Smooth muscle cell of the brain vasculature (primary cell): ENCODE results near the gene BRDT.
"Not testable (repeated sequence)": the region's sequence is repeated elsewhere in the genome, so short reads cannot be mapped to it uniquely, and the experiment has no call there.

Source experiments
- DNase-seq: peaks from one replicate; pipeline ENCODE4 v3.0.0-alpha.2; 2012; ENCODE audit warnings: low read depth, low spot score

BRDT gene

DNA sequence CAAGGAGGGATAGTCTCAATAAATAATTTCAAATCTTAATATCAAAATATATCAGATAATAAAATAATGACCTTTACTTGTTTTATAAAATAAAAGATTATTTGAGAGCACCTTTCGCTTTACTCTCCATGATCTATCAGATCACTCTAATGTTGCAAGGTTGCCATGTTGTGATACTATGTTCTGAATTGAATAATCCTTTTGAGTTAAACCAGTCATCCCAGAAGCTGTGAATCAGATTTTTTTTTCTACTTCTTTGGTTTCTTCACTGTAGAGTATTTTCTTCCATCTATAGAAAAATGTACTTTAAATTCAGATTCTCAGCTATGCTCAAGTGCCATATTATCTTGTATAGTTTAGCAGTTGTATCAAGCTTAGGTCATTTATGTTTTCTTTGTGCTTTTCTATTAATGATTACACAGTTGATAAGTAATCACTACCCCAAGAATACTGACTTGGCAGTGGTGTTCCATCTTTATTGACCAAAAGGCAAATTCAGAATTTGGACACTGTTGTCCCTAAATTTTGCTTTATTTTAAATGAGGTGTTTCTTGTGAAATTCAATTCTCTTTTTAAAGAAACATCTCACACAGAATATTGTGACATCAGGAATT, 32.9 kb downstream of the BRDT start:
- DNase-seq: no peak

DNA sequence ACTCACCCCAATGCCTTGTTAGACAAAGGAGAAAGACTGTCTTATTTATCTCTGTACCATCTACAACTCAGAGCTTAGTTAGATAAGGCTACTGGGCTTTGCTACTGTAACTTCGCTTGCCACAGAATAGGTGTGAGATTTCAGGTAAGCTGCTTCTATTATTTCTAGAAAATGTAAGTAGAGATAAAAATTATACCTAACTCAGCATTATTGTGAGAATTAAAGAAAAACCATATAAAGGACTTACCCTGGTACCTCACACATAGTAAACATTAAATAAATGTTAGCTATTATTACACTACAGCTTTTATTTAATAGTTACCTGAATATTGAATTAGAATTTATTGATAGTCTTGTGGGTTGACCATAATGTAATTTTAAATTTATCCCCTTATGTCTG, 44.1 kb downstream of the BRDT start:
- no peak for DNase-seq

DNA sequence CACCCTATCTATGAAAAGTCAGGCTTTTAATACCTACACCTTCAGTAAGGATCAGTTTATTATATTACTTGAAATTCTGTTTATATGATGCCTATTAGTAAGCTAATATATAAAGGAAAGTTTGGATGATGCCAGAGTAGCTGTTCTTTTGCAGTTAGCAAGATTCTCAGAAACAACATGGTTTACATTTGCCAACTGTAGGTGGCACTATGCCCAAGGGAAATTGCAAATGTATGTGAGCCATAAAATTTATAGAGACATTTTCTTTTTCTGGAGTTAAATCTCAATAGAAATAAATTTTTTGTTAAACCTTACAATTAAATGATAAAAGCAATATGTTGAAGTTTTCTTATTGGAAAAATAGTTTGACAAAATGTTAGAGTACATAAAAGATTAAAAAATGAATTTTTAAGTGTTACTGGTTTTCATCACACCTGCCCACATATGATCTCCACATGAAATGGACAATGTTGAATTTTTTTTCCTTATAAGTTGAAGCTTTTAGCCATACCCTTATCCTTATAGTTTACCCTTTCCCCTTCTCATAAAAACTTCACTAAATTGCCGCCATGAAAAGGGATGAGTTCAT, 48.5 kb downstream of the BRDT start:
- peak; percentile 40 for DNase-seq

DNA sequence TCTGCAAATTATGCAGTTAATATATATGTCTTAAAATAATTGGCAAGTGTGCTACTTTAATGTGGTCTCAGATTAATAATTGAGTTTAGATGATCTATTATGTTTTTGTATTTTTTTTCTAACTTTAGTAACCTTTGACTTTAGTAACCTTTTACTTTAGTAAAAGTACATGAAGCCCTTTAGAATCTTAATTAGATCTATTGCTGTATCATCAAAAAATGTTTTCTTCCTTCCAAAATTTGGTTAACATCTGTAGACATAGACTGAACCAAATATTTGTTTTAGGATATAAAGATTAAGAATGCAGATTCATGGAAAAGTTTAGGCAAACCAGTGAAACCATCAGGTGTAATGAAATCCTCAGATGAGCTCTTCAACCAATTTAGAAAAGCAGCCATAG, 54.9 kb downstream of the BRDT start:
- DNase-seq: no peak

DNA sequence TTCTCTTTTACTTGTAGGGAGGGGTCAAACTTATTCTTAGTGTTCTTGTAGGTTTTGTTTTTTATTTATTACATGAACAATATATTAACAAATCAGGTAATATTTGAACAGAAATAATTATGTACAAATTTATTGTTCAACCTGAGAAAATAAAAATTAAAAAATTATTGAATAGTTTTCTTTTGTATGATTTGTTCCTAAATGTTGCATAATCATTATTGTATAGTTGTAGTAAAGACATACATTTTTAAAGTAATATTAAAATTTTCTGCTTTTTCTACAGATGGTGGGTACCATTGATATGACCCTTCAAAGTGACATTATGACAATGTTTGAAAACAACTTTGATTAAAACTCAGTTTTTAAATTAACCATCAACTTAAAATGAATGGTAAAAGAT, 64.7 kb downstream of the BRDT start:
- no peak for DNase-seq

DNA sequence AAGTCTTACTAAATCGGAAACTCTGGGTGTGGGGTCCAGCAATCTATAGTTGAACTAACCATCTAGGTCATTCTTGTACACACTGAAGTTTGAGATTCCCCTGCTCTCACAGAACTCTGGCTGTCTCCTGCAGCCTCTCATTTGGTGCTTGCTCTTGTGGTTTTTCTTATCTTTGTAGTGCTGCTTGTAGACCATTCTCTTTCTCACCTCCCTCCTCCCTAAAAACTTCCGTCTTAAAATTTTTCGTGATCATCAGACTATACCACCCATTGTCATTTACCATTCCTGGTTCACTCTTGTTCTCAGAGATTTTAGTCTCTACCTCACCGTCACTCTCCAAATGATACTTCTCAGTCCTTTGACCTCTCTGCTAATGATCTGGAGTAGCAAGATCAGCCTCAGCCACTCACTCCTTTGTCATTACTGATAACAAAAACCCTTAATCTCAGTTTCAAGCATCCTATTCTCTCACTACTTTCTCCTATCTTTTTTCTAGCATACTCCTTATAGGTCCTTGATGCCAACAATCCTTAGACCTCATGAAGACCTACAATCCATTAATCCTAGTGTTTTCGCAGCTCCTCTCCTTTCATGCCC, 67.6 kb downstream of the BRDT start:
- DNase-seq: no peak

DNA sequence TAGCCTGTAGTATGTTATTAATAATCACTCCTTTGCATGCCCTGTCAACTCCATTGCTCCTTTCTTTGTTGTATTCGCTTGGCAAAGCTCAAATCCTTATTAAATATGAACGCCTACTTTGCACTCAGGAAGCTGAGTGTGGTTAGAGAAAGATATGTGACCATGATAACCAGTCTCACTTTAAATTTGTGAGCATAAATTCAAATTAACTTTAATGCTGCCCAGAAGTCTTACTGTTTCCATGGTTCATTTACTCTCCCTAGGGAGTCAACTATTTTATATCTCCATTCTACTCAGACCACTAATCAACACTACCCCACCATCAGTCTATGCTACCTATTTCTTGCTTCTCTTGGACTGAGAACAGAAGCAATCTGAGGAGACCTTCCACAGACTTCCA, 68.5 kb downstream of the BRDT start:
- DNase-seq: no peak

DNA sequence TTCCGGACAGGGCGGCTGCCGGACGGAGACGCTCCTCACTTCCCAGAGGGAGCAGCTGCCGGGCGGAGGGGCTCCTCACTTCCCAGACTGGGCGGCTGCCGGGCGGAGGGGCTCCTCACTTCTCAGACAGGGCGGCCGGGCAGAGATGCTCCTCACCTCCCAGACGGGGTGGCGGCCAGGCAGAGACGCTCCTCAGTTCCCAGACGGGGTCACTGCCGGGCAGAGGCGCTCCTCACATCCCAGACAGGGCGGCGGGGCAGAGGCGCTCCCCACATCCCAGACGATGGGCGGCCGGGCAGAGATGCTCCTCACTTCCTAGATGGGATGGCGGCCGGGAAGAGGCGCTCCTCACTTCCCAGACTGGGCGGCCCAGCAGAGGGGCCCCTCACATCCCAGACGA, 76.8 kb downstream of the BRDT start:
- not testable (repeated sequence) for DNase-seq

DNA sequence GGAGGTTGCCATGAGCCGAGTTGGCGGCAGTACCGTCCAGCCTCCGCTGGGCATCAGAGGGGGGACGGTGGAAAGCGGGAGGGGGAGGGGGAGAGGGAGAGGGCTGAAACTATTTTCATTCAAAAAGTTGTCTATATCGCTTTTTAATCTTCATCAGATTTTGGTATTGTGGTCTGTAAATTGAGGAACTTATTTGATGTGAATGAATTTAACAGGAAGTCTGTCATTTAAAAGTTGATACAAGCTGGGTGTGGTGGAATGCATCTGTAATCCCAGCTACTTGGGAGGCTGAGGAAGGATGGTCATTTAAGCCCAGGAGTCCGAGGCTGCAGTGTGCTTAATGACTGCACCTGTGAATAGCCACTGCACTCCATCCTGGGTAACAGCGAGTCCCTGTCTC, 77.6 kb downstream of the BRDT start:
- no peak for DNase-seq

DNA sequence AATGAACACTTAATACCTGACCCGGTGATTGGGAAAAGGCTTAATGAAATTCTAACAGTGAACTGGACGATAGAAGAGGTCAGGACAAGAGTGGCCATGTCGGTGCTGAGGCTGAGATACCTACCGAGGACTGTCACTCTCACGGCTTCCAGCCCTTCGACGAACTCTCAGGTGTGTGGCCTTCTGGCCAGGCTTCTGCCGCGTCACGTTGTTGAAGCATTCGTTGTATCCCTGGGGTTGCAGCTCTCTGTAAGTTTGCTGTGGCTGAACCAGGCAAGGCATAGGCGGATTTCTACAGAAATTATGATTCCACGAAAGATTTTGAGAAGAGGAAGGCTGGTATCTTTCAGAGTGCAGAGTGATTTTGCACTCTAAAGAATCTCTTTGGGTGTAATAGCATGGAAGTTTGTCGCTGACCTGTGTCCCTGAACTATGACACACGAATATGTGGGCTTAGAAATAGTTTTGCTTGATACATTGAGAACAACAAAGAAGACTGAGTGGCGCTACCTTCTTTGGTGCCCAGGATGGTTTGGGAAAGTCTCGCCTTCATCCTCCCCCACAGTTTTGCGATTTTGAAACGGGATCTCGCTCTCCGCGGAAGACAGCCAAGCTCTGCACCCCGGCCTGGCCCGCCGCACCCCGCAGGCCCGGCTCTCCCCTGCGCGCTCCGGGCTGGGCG, 80.2 kb downstream of the BRDT start:
- no peak for DNase-seq

DNA sequence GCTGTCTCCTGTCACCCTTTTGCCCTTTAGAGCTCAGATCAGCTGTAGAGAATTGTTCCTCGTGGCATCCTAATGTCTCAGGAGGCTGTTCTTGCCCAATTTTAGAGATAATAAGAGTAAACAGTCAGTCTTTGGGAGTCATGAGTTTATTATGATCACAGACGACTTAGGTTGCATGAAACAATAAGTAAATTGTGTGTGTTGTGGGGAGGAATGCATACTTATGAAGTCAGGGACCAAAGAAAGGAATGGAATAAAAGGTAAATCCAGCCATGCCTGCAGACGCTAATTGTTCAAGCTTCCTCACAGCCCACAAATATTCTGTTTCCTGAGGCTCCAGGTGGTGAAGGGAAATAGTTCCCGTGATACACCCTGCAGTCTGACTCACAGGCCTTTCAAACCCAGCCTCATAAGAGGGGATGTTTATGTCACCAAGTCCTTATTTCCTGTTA, 81.5 kb downstream of the BRDT start:
- DNase-seq: no peak

DNA sequence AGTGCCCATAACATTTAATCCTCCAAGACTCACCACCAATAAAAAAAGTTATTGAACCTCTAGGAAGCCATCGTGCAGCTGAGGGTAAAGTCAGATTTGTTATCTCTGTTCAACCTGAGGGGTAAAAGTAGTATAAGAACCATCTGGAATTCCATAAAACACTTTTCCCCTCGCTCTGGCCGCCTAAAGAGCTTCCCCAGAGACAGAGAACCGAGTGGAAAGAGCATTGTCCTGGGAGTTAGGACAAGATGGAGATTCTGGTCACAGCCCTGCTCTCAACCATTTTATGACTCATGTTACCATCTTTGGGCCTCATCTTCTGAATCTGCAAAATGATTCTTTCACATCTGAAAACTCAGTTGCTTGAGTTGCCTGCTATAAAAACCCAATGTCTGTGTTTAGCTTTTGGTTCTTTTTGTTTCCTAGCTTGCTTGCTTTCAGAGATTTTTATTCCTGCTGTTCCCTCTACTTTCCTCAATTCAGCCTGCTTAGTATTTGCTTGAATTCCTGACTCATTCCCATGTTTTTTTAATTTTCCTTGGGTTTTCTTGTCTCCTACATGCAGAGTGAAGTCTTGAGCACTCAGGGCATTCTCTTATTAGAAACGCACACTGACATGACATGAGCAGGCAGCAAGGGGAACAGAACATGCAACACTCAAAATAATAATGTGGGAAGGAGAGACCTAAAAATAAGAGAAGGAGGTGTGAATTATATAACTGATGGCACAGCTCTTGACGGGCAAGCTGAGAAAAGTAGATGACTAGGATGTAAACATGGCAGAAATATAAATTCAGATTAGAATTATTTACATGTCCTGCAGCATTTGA, 82.3 kb downstream of the BRDT start:
- no peak for DNase-seq

DNA sequence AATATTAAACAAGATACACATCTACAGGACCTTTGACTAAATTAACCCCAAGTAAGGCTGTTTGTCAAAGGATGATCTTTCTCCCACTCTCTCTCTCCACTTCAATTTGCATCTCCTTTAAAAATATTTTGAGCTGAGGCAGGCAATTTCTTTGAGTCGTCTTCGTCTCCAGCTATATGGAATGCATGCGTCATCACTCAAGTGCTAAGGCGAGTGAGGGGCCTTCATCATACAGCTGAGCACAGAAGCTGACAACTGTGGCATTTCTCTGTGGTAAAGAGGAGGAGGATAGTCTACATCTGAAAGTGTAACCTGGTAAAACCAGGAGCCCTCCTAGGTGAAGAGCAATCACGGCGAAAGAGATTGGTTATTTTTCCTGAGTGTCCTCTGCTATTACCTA, 88.2 kb downstream of the BRDT start:
- no peak for DNase-seq

DNA sequence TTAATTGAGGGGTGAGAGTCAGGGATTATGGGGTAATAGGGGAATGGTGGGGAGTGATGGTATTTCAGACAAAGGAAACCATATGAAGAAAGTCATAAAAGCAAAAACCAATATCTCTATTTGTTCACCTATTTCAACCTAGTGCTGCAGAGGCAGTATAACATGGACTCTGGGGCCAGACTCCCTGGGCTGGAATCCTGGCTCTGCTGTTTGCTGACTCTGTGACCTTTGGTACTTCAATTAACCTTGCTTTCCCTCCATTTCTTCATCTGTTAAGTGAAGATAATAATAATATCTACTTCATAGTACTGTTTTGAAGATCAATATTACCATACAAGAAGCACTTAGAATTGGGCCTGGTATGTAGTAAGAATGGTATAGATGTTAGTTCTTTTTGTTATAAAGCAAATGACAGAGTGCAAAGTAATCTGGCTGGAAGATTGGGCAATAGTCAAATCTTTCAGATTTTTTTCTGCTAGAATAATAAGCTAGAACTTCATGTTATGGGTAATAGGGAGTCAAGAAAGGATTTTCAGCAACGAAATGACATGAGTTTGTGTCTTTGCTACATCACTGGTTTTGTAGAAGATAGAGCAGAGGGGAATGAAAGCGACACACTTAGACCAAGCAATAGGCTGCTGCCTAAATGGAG, 89.6 kb downstream of the BRDT start:
- no peak for DNase-seq

DNA sequence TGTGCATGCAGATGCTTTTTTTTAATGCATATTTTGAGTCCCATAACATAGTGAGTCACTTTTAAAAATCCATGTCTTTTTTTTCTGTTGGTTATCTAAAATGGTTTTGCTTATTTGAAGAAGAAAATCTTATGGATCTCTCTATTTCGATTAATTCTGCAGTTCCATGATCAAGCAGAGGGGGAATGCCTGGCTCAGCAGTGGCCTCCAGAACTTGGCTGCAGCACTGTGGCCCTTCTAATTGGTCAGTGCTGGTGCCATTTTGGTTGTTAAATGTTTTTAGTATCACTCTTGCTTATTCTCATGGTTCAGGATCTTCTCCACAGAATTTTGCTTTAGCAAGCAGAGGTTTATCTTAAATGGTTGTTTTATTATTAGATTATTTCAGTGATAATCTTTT, 91.8 kb downstream of the BRDT start:
- DNase-seq: no peak

DNA sequence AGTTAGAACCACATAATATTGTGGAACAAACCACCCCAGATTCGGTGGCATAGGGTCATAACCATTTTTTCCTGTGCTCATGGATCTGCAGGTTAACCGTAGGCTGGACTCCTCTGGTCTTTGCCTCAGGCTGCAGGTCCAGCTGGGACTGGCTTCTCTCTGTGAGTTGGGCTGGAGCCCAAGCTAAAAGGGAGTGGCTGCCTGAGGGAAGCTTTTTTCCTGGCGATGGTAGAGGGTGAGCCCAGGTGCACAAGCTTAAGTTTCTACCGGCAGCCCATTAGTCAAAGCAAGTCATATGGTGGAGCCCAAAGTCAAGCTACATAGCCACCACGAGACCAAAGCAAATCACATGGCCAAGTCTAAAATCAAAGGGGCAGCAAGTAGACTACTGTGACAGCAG, 94.4 kb downstream of the BRDT start:
- DNase-seq: no peak

DNA sequence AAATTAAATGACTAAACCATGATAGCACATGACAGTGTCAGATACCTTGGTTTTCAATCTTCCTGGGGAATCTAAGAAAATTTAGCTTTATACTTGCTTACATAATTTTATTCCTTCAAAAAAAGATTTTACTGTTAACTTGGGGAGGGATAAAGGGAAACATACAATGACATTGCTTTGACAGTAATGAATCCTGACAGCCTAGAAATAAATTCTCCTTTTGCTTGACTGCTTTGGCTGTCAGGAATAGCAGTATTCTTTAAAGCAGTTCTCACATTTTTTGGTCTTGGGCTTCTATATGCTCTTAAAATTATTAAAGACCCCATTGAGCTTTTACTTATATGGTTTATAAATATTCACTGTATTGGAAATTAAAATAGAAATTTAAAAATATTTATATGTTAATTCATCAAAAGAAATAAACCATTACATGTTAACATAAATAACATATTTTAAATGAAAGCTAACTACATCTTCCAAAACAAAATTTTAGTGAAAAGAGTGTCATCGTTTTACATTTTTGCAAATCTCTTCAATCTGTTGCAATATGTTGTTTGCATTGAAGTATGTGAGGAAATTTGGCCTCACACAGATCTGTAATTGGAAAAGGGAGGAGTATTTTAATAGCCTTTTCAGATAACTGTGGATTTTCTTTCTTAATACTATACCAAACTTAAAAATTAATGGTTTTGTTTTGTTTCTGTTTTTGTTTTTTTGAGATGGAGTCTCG, 96.7 kb downstream of the BRDT start:
- DNase-seq: no peak

DNA sequence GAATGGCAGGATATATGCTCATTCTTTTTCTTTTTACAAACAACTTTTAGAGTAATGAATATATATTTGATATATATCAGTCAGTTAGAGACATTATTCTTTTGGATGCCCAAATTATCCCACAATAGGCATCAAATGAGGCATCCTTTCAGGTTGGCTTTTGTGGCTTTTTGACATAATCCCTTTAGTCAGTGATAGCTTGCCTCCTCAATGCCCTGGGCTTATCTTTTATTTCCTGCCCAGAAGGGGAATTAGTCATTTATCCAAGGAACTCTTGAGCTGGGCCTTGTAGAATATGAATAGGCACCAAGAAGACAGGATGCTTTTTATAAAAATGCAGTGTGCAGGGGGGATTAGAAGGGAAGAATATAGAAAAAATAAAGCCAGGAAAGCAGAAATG, 102.7 kb downstream of the BRDT start:
- DNase-seq: no peak
